ENCODE data around the gene FHIT. TPM values are rescaled to one million over a fixed set of nuclear protein-coding genes. Genes with fewer than 3 reads are reported as not detected.

The FHIT gene
- total and polyA plus RNA-seq, 2 of the 4 experiments (the other 2 are of a cell fraction), result 0.07 TPM; not detected in 1

- Histone ChIP-seq H2BK120ac (ENCODE audit: low read depth, low read length) (no peak overlapping the region), H3K27me3 (ENCODE audit: control insufficient read depth, insufficient read depth, low read length) (no peaks in the 10 kb centered on the region), H2BK20ac (ENCODE audit: low read depth, low read length) (no peak overlapping the region), H3K9ac (ENCODE audit: low read depth, low read length) (no peak overlapping the region), H3K23ac (ENCODE audit: low read depth, low read length) (no peak overlapping the region), H3K56ac (ENCODE audit: extremely low read depth, insufficient read depth, low read length) (no peak overlapping the region), H4K8ac (ENCODE audit: low read depth in 2 of 2, low read length in 2 of 2) (no peak overlapping the region), H3K4me3 (ENCODE audit: insufficient read depth, low read depth, low read length) (no peak overlapping the region), H2AK9ac (replicated peaks; ENCODE audit: low read depth, low read length, poor library complexity) (no peak overlapping the region), H3K18ac (ENCODE audit: low read depth, low read length) (no peak overlapping the region), H3K14ac (replicated peaks; ENCODE audit: low read depth, low read length) (no peak overlapping the region), H2AK5ac (ENCODE audit: low read depth, low read length) (no peak overlapping the region), H4K20me1 (ENCODE audit: insufficient read depth, low read length) (no peaks in the 10 kb centered on the region), H3K36me3 (ENCODE audit: control insufficient read depth, insufficient read depth, low read length) (no peaks in the 10 kb centered on the region), H3K27ac (ENCODE audit: insufficient read depth, low read length) (no peak overlapping the region), H3K4me1 (ENCODE audit: control insufficient read depth, insufficient read depth, low read length) (no peaks in the 10 kb centered on the region), H3K9me1 (ENCODE audit: insufficient read depth, low read length) (no peaks in the 10 kb centered on the region), H2AFZ (replicated peaks; ENCODE audit: low read length, poor library complexity) (no peak overlapping the region), H3K79me1 (ENCODE audit: low read depth in 1 of 2, low read length in 2 of 2) (no peaks in the 10 kb centered on the region), H2BK15ac (ENCODE audit: low read depth, low read length) (no peak overlapping the region), H3K4me2 (ENCODE audit: low read depth, low read length) (no peak overlapping the region), H4K91ac (ENCODE audit: insufficient read depth, low read depth, low read length) (no peak overlapping the region), H3K9me3 (ENCODE audit: control insufficient read depth, insufficient read depth, low read length) (no peaks in the 10 kb centered on the region), H3K4ac (ENCODE audit: low read depth, low read length) (no peak overlapping the region), H2BK5ac (ENCODE audit: low read depth, low read length, poor library complexity, severe bottlenecking) (no peak overlapping the region), H4K5ac (ENCODE audit: low read depth, low read length) (no peak overlapping the region)
- CTCF ChIA-PET, result interaction anchor here (0.6 to 0.9 kb wide), 2 partner anchors 25 to 1530 kb away, joined by 3 read pairs; no protein-coding TSS in a partner anchor
- no TSS peak for BruUV-seq (replicated peaks)
- 55% methylated on average over 1 of the region's 4 CpGs; no CpG with 5 or more reads in 1 of the 2 experiments for WGBS, 2 experiments (ENCODE audit: extremely low coverage in 2 of 2, insufficient read length in 1 of 2)
- in situ Hi-C loops (cut with MboI; ENCODE audit: low sequenced_read_pairs), result no loop called here
- DNase-seq, result no peak
- TF ChIP-seq RCOR1 (IDR thresholded peaks at IDR 0.05; ENCODE audit: insufficient replicate concordance, low read length) (no peak), ELK1 (IDR thresholded peaks at IDR 0.05; ENCODE audit: borderline replicate concordance, low read depth, low read length) (no peak), USF2 (IDR thresholded peaks at IDR 0.05; ENCODE audit: low read depth, low read length) (no peak), MXI1 (IDR thresholded peaks at IDR 0.05; ENCODE audit: borderline replicate concordance, low read depth, low read length) (no peak), SMC3 (IDR thresholded peaks at IDR 0.05; ENCODE audit: low read depth, low read length) (no peak), RAD21 (IDR thresholded peaks at IDR 0.05; ENCODE audit: low read length) (no peak), RFX5 (IDR thresholded peaks at IDR 0.05; ENCODE audit: low read depth, low read length) (no peak), BHLHE40 (IDR thresholded peaks at IDR 0.05; ENCODE audit: low read depth, low read length) (no peak), MAZ (IDR thresholded peaks at IDR 0.05; ENCODE audit: borderline replicate concordance, low read depth, low read length) (no peak), NFE2L2 (IDR thresholded peaks at IDR 0.05; ENCODE audit: low read depth, low read length) (no peak), FOS (IDR thresholded peaks at IDR 0.05; ENCODE audit: low read depth, low read length) (no peak), POLR2A (IDR thresholded peaks at IDR 0.05; ENCODE audit: low read depth, low read length) (no peak), CHD1 (IDR thresholded peaks at IDR 0.05; ENCODE audit: low read depth, low read length) (no peak), CEBPB (IDR thresholded peaks at IDR 0.05; ENCODE audit: low read depth, low read length) (no peak), MAFK (IDR thresholded peaks at IDR 0.05; ENCODE audit: low read depth, low read length) (no peak)
- TF ChIP-seq, protein P1, sequence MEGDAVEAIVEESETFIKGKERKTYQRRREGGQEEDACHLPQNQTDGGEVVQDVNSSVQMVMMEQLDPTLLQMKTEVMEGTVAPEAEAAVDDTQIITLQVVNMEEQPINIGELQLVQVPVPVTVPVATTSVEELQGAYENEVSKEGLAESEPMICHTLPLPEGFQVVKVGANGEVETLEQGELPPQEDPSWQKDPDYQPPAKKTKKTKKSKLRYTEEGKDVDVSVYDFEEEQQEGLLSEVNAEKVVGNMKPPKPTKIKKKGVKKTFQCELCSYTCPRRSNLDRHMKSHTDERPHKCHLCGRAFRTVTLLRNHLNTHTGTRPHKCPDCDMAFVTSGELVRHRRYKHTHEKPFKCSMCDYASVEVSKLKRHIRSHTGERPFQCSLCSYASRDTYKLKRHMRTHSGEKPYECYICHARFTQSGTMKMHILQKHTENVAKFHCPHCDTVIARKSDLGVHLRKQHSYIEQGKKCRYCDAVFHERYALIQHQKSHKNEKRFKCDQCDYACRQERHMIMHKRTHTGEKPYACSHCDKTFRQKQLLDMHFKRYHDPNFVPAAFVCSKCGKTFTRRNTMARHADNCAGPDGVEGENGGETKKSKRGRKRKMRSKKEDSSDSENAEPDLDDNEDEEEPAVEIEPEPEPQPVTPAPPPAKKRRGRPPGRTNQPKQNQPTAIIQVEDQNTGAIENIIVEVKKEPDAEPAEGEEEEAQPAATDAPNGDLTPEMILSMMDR (conservative IDR thresholded peaks at IDR 0.05; ENCODE audit: low read depth, low read length), result no peak
- intact Hi-C loops (cut with micrococcal nuclease), result no loop called here
- POLR2A ChIA-PET (ENCODE audit: unreplicated experiment), result no interaction called here
- dilution Hi-C loops (cut with HindIII; ENCODE audit: low sequenced_read_pairs, unreplicated experiment), result no loop called here
- ATAC-seq (ENCODE audit: low read depth), result no peak
These were observed 1311.3 kb downstream of the FHIT start for GRCh38 chr3:59939826-59940426.
